ENCODE data around the gene PSMD1.

DNA sequence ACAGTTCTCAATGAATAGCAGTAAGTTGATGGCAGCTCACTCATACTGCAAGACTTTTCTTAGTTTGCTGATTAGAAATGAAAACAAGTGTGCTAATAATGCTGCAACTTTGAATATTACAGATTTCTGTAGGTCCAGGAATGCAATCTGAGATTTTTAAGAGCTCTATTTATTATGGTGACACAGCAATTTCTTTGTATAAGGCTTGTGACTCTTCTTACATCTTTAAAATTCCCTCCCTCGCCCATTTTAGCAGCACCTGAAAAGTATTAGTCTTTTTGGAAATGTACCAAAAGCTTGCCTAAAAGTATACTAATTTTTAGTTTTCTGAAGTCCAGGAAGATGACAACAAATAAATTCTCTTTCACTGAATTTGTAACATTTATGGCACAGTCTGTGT, 72.5 kb downstream of the PSMD1 start:
- TF ChIP-seq, protein P1, sequence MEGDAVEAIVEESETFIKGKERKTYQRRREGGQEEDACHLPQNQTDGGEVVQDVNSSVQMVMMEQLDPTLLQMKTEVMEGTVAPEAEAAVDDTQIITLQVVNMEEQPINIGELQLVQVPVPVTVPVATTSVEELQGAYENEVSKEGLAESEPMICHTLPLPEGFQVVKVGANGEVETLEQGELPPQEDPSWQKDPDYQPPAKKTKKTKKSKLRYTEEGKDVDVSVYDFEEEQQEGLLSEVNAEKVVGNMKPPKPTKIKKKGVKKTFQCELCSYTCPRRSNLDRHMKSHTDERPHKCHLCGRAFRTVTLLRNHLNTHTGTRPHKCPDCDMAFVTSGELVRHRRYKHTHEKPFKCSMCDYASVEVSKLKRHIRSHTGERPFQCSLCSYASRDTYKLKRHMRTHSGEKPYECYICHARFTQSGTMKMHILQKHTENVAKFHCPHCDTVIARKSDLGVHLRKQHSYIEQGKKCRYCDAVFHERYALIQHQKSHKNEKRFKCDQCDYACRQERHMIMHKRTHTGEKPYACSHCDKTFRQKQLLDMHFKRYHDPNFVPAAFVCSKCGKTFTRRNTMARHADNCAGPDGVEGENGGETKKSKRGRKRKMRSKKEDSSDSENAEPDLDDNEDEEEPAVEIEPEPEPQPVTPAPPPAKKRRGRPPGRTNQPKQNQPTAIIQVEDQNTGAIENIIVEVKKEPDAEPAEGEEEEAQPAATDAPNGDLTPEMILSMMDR (IDR thresholded peaks at IDR 0.05; ENCODE audit: borderline replicate concordance, extremely low read depth, low read length, poor library complexity, severe bottlenecking), result no peak
- no peak for TF ChIP-seq EZH2 (IDR thresholded peaks at IDR 0.05; ENCODE audit: borderline replicate concordance, low read depth, low read length, severe bottlenecking)

Measured in DND-41 (cell line).